ENCODE data around the gene JAZF1.

Gene JAZF1

DNA sequence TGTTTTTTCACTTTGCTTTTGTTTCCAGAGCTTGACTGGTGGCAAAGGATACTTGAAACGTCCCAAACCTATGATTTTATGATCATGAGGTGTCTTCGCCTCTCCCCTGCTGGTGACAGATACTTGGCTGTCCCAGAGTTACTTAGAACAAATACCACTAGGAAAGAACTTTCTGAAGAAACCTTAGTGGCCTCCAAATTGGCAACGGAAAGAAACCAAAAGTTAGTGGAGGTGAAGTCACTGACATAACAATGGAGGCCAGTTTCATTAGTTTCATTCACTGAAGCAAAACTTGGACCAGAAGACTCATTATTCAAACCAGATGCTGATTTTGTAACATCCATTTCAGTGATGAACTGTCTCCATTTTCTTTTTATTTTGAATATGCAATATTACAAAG is 68.6 kb downstream of the JAZF1 start:
- 0 out of 2 replicates have a peak, but pooled peaks have one; percentile 10 for TF ChIP-seq ZFP3 (CRISPR knock-in tag; IDR thresholded peaks at IDR 0.05)
- TF ChIP-seq CSDC2 (CRISPR knock-in tag; IDR thresholded peaks at IDR 0.05): no peak; the same call in 1 of the 2 replicates
- TF ChIP-seq, protein P1, sequence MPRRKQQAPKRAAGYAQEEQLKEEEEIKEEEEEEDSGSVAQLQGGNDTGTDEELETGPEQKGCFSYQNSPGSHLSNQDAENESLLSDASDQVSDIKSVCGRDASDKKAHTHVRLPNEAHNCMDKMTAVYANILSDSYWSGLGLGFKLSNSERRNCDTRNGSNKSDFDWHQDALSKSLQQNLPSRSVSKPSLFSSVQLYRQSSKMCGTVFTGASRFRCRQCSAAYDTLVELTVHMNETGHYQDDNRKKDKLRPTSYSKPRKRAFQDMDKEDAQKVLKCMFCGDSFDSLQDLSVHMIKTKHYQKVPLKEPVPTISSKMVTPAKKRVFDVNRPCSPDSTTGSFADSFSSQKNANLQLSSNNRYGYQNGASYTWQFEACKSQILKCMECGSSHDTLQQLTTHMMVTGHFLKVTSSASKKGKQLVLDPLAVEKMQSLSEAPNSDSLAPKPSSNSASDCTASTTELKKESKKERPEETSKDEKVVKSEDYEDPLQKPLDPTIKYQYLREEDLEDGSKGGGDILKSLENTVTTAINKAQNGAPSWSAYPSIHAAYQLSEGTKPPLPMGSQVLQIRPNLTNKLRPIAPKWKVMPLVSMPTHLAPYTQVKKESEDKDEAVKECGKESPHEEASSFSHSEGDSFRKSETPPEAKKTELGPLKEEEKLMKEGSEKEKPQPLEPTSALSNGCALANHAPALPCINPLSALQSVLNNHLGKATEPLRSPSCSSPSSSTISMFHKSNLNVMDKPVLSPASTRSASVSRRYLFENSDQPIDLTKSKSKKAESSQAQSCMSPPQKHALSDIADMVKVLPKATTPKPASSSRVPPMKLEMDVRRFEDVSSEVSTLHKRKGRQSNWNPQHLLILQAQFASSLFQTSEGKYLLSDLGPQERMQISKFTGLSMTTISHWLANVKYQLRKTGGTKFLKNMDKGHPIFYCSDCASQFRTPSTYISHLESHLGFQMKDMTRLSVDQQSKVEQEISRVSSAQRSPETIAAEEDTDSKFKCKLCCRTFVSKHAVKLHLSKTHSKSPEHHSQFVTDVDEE (CRISPR knock-in tag; IDR thresholded peaks at IDR 0.05): 0 out of 2 replicates have a peak, but pooled peaks have one; percentile 9
- 0 out of 2 replicates have a peak, but pooled peaks have one; percentile 42 for TF ChIP-seq ZNF565 (CRISPR knock-in tag; conservative IDR thresholded peaks at IDR 0.05; ENCODE audit: low read depth)
- 0 out of 2 replicates have a peak, but pooled peaks have one; percentile 46 for TF ChIP-seq ZNF70 (CRISPR knock-in tag; IDR thresholded peaks at IDR 0.05)
- 0 out of 2 replicates have a peak, but pooled peaks have one; percentile 35 for TF ChIP-seq GLIS3 (CRISPR knock-in tag; IDR thresholded peaks at IDR 0.05)
- TF ChIP-seq ISL1 (CRISPR knock-in tag; IDR thresholded peaks at IDR 0.05): no peak

DNA sequence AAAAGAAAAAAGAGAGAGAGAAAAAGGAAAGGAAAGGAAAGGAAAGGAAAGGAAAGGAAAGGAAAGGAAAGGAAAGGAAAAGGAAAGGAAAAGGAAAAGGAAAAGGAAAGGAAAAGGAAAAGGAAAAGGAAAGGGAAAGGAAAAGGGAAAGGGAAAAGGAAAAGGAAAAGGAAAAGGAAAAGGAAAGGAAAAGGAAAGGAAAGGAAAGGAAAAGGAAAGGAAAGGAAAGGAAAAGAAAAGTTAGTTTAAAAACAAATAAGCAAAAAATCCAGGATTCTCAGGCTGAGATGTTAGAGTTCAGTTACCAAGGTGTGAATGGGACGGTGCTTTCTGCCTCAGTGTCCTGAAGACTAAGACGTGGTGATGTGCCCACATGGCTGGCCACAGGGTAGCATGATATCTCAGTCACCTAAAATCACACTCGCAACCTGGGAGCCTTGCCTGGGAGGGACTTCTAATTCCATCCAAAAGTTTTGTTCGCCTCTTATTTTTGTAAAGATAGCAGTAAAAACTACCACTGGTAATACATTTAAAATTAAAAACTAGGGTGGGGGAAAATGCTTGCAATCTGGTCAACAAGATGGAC is 70.1 kb downstream of the JAZF1 start:
- TF ChIP-seq, protein P2, sequence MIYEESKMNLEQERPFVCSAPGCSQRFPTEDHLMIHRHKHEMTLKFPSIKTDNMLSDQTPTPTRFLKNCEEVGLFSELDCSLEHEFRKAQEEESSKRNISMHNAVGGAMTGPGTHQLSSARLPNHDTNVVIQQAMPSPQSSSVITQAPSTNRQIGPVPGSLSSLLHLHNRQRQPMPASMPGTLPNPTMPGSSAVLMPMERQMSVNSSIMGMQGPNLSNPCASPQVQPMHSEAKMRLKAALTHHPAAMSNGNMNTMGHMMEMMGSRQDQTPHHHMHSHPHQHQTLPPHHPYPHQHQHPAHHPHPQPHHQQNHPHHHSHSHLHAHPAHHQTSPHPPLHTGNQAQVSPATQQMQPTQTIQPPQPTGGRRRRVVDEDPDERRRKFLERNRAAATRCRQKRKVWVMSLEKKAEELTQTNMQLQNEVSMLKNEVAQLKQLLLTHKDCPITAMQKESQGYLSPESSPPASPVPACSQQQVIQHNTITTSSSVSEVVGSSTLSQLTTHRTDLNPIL (CRISPR knock-in tag; IDR thresholded peaks at IDR 0.05; ENCODE audit: low read depth): no peak
- TF ChIP-seq OSR1 (CRISPR knock-in tag; IDR thresholded peaks at IDR 0.05) (no peak), ESRRG (CRISPR knock-in tag; IDR thresholded peaks at IDR 0.05) (no peak), CSDC2 (CRISPR knock-in tag; IDR thresholded peaks at IDR 0.05) (no peak), ARNTL (CRISPR knock-in tag; IDR thresholded peaks at IDR 0.05; ENCODE audit: borderline replicate concordance, low read depth) (no peak), ZNF8 (CRISPR knock-in tag; IDR thresholded peaks at IDR 0.05) (no peak), ZNF70 (CRISPR knock-in tag; IDR thresholded peaks at IDR 0.05) (no peak), ISL1 (CRISPR knock-in tag; IDR thresholded peaks at IDR 0.05) (no peak), GLIS3 (CRISPR knock-in tag; IDR thresholded peaks at IDR 0.05) (no peak), RARB (CRISPR knock-in tag; IDR thresholded peaks at IDR 0.05) (no peak)
- ATAC-seq: no peak

More for the DNA sequence above, 68.6 kb downstream of the JAZF1 start:
- peak; percentile 70 for ATAC-seq

DNA sequence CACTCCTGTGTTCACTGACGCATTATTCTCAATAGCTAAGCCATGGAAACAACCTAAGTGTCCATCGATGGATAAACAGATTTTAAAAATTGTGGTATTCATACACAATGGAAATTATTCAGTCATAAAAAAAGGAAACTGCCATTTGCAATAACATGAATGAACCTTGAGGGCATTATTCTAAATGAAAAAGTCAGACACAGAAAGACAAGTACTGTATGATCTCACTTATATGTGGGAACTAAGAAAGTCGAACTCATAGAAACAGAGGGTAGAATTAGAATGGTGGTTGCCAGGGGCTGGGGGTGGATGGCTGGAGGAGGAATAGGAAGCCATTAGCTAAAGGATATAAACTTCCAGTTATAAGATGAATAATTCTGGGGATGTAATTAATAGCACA is 71.8 kb downstream of the JAZF1 start:
- TF ChIP-seq ZNF70 (CRISPR knock-in tag; IDR thresholded peaks at IDR 0.05): no peak
- no peak for TF ChIP-seq PPARA (CRISPR knock-in tag; IDR thresholded peaks at IDR 0.05; ENCODE audit: borderline replicate concordance)
- no peak for TF ChIP-seq TCF4 (CRISPR knock-in tag; IDR thresholded peaks at IDR 0.05; ENCODE audit: borderline replicate concordance)
- no peak for TF ChIP-seq ZC3H10 (CRISPR knock-in tag; IDR thresholded peaks at IDR 0.05)
- no peak for TF ChIP-seq ZFP3 (CRISPR knock-in tag; IDR thresholded peaks at IDR 0.05)
- TF ChIP-seq, protein P3, sequence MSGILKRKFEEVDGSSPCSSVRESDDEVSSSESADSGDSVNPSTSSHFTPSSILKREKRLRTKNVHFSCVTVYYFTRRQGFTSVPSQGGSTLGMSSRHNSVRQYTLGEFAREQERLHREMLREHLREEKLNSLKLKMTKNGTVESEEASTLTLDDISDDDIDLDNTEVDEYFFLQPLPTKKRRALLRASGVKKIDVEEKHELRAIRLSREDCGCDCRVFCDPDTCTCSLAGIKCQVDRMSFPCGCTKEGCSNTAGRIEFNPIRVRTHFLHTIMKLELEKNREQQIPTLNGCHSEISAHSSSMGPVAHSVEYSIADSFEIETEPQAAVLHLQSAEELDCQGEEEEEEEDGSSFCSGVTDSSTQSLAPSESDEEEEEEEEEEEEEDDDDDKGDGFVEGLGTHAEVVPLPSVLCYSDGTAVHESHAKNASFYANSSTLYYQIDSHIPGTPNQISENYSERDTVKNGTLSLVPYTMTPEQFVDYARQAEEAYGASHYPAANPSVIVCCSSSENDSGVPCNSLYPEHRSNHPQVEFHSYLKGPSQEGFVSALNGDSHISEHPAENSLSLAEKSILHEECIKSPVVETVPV (CRISPR knock-in tag; IDR thresholded peaks at IDR 0.05): no peak
- no peak for TF ChIP-seq BACH2 (CRISPR knock-in tag; IDR thresholded peaks at IDR 0.05; ENCODE audit: borderline replicate concordance)
- TF ChIP-seq, protein P2 (CRISPR knock-in tag; IDR thresholded peaks at IDR 0.05; ENCODE audit: low read depth): no peak
- no peak for ATAC-seq

DNA sequence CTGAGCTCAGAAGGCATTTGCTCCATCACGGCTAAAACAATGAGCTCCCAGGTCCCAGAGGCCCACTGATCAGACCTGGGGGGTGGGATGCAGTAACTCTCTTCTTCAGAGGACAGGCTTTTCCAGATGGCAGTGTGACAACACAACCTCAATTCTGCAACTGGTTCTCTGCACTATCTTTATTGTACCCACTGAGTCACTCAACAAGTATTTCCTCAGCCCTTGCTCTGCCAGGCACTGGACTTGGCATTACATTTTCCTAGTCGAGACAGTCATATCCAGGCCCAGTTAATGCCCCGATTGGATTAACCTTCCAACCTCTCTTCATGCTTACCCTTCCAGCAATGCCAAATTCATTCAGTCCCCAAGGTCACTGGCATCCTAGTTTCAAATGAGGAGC is 72.6 kb downstream of the JAZF1 start:
- ATAC-seq: peak; percentile 18; the same call in 1 of the 3 replicates
- no peak for TF ChIP-seq RARB (CRISPR knock-in tag; IDR thresholded peaks at IDR 0.05)
- no peak for TF ChIP-seq PPARA (CRISPR knock-in tag; IDR thresholded peaks at IDR 0.05; ENCODE audit: borderline replicate concordance)
- no peak for TF ChIP-seq ZNF70 (CRISPR knock-in tag; IDR thresholded peaks at IDR 0.05)
- TF ChIP-seq, protein P1 (CRISPR knock-in tag; IDR thresholded peaks at IDR 0.05): no peak
- no peak for TF ChIP-seq CSDC2 (CRISPR knock-in tag; IDR thresholded peaks at IDR 0.05)
- TF ChIP-seq, protein P4, sequence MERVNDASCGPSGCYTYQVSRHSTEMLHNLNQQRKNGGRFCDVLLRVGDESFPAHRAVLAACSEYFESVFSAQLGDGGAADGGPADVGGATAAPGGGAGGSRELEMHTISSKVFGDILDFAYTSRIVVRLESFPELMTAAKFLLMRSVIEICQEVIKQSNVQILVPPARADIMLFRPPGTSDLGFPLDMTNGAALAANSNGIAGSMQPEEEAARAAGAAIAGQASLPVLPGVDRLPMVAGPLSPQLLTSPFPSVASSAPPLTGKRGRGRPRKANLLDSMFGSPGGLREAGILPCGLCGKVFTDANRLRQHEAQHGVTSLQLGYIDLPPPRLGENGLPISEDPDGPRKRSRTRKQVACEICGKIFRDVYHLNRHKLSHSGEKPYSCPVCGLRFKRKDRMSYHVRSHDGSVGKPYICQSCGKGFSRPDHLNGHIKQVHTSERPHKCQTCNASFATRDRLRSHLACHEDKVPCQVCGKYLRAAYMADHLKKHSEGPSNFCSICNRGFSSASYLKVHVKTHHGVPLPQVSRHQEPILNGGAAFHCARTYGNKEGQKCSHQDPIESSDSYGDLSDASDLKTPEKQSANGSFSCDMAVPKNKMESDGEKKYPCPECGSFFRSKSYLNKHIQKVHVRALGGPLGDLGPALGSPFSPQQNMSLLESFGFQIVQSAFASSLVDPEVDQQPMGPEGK (CRISPR knock-in tag; IDR thresholded peaks at IDR 0.05; ENCODE audit: borderline replicate concordance): no peak
- no peak for TF ChIP-seq BACH2 (CRISPR knock-in tag; IDR thresholded peaks at IDR 0.05; ENCODE audit: borderline replicate concordance)
- no peak for TF ChIP-seq ARNTL (CRISPR knock-in tag; IDR thresholded peaks at IDR 0.05; ENCODE audit: borderline replicate concordance, low read depth)
- TF ChIP-seq, protein P5, sequence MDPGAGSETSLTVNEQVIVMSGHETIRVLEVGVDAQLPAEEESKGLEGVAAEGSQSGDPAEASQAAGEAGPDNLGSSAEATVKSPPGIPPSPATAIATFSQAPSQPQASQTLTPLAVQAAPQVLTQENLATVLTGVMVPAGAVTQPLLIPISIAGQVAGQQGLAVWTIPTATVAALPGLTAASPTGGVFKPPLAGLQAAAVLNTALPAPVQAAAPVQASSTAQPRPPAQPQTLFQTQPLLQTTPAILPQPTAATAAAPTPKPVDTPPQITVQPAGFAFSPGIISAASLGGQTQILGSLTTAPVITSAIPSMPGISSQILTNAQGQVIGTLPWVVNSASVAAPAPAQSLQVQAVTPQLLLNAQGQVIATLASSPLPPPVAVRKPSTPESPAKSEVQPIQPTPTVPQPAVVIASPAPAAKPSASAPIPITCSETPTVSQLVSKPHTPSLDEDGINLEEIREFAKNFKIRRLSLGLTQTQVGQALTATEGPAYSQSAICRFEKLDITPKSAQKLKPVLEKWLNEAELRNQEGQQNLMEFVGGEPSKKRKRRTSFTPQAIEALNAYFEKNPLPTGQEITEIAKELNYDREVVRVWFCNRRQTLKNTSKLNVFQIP (CRISPR knock-in tag; IDR thresholded peaks at IDR 0.05; ENCODE audit: borderline replicate concordance, low read depth): no peak
- TF ChIP-seq ZC3H10 (CRISPR knock-in tag; IDR thresholded peaks at IDR 0.05): no peak
- no peak for TF ChIP-seq OSR1 (CRISPR knock-in tag; IDR thresholded peaks at IDR 0.05)
- no peak for TF ChIP-seq ZFP3 (CRISPR knock-in tag; IDR thresholded peaks at IDR 0.05)
